GM18858 (cell line): ENCODE results near the gene PTPRO.

Experiments
- ATAC-seq: cut with Tn5 transposase; IDR thresholded peaks from one replicate; pipeline ENCODE4 v1.9.1; 2021; ENCODE audit not compliant: unreplicated experiment

PTPRO gene

DNA sequence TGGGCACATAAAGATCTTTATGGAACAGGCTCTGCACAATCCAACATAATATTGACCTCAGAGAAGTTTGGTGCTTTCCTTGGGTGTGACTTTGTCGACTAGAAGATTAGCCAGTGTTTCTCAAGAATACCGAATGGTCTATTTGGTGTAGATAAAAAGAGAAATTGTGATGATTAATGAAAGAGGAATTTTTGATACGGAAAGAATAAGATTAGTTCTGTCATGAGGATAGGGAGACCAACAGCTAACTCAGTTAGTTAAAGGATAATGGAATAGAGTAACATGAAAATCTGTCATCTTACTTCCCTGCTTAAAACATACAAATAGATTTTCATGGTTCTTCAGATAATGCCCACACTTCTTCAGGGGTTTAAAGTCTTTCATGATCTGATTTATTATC is 24.2 kb downstream of the PTPRO start:
- ATAC-seq, result no peak

DNA sequence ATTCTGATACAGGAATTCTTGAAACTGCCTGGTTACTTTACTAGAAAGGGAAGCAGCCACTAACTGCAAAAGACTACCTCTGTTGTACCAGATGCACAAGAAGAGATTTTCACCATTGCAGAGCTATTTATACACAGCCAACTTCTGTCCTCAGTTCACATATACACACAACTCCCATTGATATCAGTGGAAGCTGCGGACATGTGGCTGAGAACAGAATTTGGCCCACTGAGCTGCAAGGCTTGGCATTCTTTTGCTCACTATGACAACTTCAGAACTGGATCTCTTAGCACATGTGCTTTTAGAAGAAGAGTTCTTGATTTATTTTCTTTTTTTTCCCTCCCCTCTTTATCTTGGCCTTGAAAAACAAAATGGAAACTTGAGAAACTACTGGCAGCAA is 28.3 kb downstream of the PTPRO start:
- no peak for ATAC-seq

GRCh38 chr12:15355766-15356165 is 33.5 kb downstream of the PTPRO start:
- no peak for ATAC-seq

GRCh38 chr12:15356951-15357364 is 34.6 kb downstream of the PTPRO start:
- ATAC-seq, result no peak

GRCh38 chr12:15364221-15365160 is 42.2 kb downstream of the PTPRO start:
- ATAC-seq, result no peak

DNA sequence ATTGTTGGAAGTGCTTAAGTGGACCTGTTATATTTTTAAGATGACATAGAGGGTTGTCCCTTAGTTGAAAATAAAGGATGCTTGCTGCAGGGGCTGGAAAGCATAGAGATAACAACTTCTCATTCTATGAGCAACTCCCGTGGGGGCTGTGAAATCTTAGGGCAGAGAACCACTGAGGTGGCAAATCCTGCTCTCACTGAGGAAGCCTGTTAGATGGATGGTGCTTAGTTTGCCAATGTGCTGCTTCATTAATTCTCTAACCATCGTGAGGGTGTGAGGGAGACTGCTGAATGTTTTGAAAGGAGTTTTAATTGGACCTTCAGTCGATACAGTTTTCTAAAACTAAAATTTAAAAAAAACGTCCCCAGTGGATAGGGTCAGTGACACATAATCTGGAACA is 46.5 kb downstream of the PTPRO start:
- ATAC-seq, result no peak

DNA sequence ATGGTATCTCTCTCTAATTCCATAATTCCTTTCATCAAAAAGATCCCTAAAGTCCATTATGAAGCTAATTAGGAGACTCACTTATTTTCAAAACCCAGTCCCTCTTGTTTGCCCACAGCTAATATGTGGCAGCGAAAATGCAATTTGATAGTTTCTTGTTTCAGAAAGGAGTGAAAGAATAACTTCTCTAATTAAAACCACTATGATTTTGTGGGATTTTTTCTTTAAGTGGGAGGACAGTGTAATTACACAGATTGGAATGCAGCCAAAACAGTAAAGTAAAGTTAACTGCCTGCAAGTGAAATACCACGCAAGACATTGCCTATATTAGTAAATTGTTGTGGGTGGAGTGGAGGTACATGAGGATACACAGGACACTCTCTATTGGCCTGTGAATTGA is 50.0 kb downstream of the PTPRO start:
- no peak for ATAC-seq

DNA sequence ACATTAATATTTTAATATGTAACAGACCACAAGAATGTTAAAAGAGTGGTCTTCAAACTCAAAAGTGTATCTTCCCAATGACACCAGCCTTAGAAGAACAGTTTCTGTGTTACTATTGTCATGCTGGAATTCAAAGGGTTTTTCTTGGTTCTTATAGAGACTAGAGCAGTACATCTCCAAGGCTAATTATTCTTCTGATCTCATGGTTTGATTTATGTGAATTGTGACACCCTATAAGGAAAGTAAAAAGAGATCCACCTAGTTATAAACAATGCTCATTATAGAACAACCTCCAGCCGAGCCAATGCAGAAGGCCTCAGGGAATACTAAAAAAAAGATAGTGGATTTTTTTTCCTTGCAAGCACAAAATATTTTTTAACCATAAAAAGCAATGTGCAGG is 65.5 kb downstream of the PTPRO start:
- no peak for ATAC-seq

- no peak for ATAC-seq
Measured at GRCh38 chr12:15389561-15389960, 67.3 kb downstream of the PTPRO start.

- no peak for ATAC-seq
Measured at GRCh38 chr12:15393037-15393436, 70.7 kb downstream of the PTPRO start.

- no peak for ATAC-seq
Measured at GRCh38 chr12:15393995-15394394, 71.7 kb downstream of the PTPRO start.

DNA sequence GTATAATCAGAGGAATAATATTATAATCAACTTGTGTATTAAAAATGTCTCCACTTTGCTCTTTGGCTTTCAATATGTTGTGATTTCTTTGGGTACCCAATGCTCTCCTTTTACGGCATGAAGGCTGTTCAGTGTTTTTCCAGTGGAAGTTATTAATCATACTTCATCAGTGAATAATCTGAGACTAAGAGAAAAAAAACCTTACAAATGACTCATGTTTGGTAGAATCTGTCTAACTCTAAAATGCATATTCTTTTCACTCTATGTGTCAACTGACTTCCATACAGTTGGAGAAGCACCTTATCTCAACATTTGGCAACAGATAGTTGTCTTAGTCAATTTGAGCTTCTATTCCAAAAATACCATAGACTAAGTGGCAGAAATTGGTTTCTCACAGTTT is 82.2 kb downstream of the PTPRO start:
- no peak for ATAC-seq

DNA sequence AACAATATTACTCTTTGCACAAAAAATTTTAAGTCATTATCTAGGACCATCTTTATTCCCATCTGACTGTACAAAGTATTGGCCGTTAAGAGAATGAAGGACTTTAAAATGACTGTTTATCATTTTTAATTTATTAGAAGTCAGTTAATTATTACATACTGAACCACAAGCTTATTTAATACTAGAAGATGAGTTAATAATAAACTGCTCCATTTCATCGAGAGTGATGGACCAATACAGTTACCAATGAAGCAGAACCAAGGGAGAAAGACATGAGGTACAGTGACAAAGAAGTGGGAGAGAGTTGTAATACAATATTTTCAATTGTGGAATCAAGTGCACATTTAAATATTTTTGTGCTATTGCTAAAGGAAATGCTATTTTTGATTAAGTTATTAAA is 83.3 kb downstream of the PTPRO start:
- ATAC-seq, result no peak

DNA sequence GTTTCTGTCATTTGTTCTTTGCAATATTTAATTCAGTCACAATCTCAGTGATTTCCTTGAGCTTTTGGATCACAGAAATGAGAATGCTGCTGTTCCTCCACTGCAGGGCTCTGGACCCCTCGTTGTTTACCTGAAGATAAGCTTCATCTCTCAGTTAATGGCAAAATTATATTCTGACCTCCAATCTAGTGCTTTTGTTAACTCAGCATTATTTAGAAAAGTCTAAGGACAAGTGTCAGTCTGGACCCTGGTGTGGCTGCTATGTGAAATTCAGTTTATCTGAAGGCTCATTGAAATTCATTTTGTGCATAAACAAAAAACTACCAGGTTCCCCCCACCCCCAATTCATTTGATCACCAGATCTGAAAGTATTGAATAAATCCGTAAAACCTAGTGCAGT is 84.7 kb downstream of the PTPRO start:
- ATAC-seq, result no peak

GRCh38 chr12:15411842-15412241 is 89.5 kb downstream of the PTPRO start:
- no peak for ATAC-seq

DNA sequence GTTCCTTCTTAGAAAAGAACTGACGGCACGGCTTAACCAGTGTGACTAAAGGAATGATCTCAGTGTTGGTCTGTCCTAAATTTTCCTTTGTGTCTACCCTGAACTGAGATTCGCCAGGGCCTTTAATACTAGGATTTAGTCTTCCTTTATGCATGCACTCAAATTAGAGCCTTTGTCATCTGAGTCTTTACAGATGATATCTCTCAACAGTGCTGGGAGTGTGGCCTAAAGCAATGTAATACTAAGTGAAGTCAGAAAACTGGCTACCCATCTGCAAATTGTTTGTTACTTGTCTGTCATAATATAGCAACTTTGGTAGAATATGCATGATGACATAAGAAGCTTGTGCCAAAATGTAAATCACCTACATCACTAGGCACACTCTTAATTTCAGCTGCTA is 95.4 kb downstream of the PTPRO start:
- ATAC-seq, result no peak

DNA sequence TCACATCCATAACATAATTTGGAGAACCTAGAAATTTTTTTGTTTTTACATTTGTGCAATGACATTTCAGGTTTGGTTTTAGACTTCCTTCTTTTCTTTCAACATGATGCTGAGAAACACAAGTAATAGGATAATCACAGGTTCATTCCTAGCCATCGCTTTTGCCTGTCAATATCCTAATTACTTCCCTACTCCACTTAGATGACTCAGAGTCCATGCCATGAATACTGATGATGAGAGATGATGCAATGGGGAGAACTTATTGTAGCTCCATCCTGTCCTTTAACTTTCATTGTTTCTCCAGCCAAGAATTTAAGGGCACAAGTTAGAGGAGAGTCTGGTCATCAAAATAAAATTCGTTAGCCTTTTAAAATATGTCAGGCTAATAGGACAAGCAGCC is 101.3 kb downstream of the PTPRO start:
- no peak for ATAC-seq

GRCh38 chr12:15427913-15428312 is 105.6 kb downstream of the PTPRO start:
- ATAC-seq, result no peak

DNA sequence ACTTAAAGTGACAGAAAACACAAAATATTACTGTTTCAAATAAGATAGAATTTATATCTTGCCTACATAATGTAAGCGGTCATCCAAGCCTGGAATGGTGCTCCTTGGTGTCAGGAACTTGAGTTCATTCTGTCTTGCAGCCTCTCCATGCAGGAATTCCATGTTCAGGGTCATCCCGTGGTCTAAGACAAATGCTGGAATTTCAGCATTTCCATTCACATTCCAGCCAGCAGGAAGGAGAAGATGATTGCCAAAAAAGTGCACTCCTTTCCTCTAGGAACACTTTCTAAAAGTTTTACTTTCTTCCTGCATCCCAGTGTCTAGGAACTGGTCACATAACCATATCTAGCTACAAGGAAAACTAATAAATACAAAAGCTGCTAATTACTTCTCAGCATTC is 106.3 kb downstream of the PTPRO start:
- ATAC-seq, result no peak

DNA sequence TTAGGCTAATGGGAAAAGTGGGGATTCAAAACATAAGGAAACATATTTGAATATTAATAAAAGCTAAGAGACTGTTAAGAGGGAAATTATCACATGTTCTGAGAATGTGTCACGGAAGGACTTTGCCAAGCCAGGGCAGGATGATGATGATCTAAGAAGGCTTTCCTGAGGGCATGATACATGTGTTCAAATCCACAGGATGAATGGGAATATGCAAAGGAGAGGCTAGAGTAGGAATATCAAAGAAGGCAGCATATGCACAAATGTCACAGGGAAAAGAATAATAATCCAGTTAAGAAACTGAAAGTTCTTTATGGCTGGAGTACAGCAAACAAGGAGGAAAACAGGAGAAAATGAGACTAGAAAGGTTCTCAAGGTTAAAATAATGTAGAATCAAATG is 107.0 kb downstream of the PTPRO start:
- ATAC-seq, result no peak

DNA sequence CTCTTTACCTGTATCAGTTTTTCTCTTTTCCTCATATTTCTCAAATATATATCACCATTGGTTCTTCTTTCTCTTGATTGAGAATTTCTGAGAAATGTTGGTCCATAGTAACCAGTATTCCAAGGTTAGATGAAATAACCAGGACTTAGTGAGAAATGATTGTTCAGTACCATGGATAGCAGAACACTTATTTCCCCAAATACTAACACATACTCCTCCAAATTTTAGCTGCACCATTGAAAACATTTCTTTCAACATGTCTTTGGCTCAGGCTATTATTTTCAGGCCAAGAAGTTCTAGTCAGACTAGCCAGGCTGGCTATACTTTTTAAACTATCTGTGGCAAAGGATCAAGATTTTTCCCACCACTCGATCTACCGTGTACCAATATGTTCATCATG is 113.3 kb downstream of the PTPRO start:
- ATAC-seq, result no peak

- ATAC-seq, result no peak
Measured at GRCh38 chr12:15439459-15439858, 117.2 kb downstream of the PTPRO start.

DNA sequence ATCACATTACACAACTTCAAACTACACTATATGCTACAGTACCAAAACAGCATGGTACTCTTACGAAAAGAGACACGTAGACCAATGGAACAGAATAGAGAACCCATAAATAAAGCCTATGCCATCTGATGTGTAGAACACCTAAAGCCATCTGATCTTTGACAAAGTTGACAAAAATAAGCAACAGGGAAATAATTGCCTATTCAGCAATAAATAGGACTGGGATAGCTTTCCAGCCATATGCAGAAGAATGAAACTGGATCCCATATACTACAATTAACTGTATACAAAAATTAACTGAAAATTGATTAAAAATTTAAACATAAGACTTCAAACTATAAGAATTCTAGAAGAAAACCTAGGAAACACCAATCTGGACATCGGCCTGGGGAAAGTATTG is 120.7 kb downstream of the PTPRO start:
- ATAC-seq, result no peak
